ENCODE data around the gene KCNMA1.

GRCh38 chr10:77091597-77092165, 545.9 kb downstream of the KCNMA1 start:
- TF ChIP-seq CTCF (IDR thresholded peaks at IDR 0.05; ENCODE audit: low read depth, low read length) (no peak), POLR2A (IDR thresholded peaks at IDR 0.05; ENCODE audit: extremely low read depth, insufficient read length) (no peak), MYC (IDR thresholded peaks at IDR 0.05; ENCODE audit: low read depth, low read length) (no peak)

Measured in NB4 (cell line).